Measurements from ENCODE around the gene SLC2A1. TPM values are rescaled to one million over a fixed set of nuclear protein-coding genes. Genes with fewer than 3 reads are reported as not detected.

The SLC2A1 gene
- total and polyA plus RNA-seq, 2 of the 13 experiments (the other 11 are each of a cell fraction or from before 2014, with no cell fraction given), result 125 to 423 TPM

- Histone ChIP-seq H3K9ac (ENCODE audit: insufficient read depth, low read depth, low read length) (peak overlapping the region; percentile 64), H3K27ac (ENCODE audit: extremely low read length, insufficient read depth, low read length) (peak overlapping the region; percentile 43), H3K4me3 (replicated peaks in 1 of 3; ENCODE audit: insufficient read depth in 1 of 3, low read depth in 2 of 3, low read length in 3 of 3) (peak overlapping the region; percentile 25 to 97 (median 93)), H3K4me1 (ENCODE audit: insufficient read depth, low read length) (peaks cover 48% of the 10 kb centered on the region), H4K20me1 (ENCODE audit: insufficient read depth, low read length) (peaks cover 15% of the 10 kb centered on the region), H3K36me3 (replicated peaks in 1 of 2; ENCODE audit: control insufficient read depth in 1 of 2, insufficient read depth in 2 of 2, low read length in 2 of 2) (peaks cover 3 to 7% of the 10 kb centered on the region in 2 experiments; a peak in 4 of 5 replicates), H3K4me2 (ENCODE audit: low read depth, low read length) (peak overlapping the region; percentile 93), H3K79me2 (ENCODE audit: insufficient read depth, low read length) (peaks cover 46% of the 10 kb centered on the region), H2AFZ (ENCODE audit: low read length) (peak overlapping the region; percentile 23), H3K9me3 (ENCODE audit: low read length) (no peaks in the 10 kb centered on the region), H3K27me3 (ENCODE audit: control insufficient read depth in 1 of 2, insufficient read depth in 2 of 2, low read length in 2 of 2) (no peaks in the 10 kb centered on the region; a peak in 1 of 5 replicates)
- BruUV-seq (replicated peaks), result no TSS peak
- POLR2A ChIA-PET, result interaction anchor here (0.5 to 3.4 kb wide), 7 partner anchors 9 to 194 kb away, joined by 3 to 18 read pairs (median 3); partner anchors contain the start of gene C1orf50
- WGBS (ENCODE audit: low lambda C conversion rate), result 19% methylated on average over 6 of the region's 6 CpGs
- in situ Hi-C loops (cut with HindIII; ENCODE audit: extremely low pct_ligation_motif_present, low pct_unique_long_range_greater_than_20kb) (no loop called here), intact Hi-C loops (cut with micrococcal nuclease; ENCODE audit: unreplicated experiment) (no loop called here)
- no peak for ATAC-seq
- CTCF ChIA-PET (ENCODE audit: low intra/inter-chr PET ratio, low total read pairs), result no interaction called here
- DNase-seq (ENCODE audit: low spot score), result peak; percentile 63
- no peak for FAIRE-seq
- TF ChIP-seq KLF11 (CRISPR knock-in tag; IDR thresholded peaks at IDR 0.05) (no peak), TCF7L2 (IDR thresholded peaks at IDR 0.05; ENCODE audit: low read depth, low read length) (no peak), MIER3 (CRISPR knock-in tag; IDR thresholded peaks at IDR 0.05; ENCODE audit: borderline replicate concordance) (peak; percentile 17; the same call in 1 of the 2 replicates), NR2F6 (IDR thresholded peaks at IDR 0.05) (no peak), NR2F6 (CRISPR knock-in tag; IDR thresholded peaks at IDR 0.05) (0 out of 2 replicates have a peak, but pooled peaks have one; percentile 22), NR0B2 (CRISPR knock-in tag; IDR thresholded peaks at IDR 0.05) (no peak), ZNF142 (CRISPR knock-in tag; IDR thresholded peaks at IDR 0.05) (no peak), ZNF329 (CRISPR knock-in tag; IDR thresholded peaks at IDR 0.05; ENCODE audit: low read depth) (no peak), GATAD2A (CRISPR knock-in tag; IDR thresholded peaks at IDR 0.05) (peak; percentile 11; the same call in 1 of the 2 replicates), SOX5 (CRISPR knock-in tag; IDR thresholded peaks at IDR 0.05; ENCODE audit: borderline replicate concordance) (peak; percentile 92), U2AF2 (IDR thresholded peaks at IDR 0.05; ENCODE audit: low read depth, low read length) (no peak), SOX6 (IDR thresholded peaks at IDR 0.05) (no peak), SOX6 (CRISPR knock-in tag; IDR thresholded peaks at IDR 0.05) (peak; percentile 37; the same call in 1 of the 2 replicates), GTF2F1 (IDR thresholded peaks at IDR 0.05; ENCODE audit: low read length) (no peak), SOX13 (IDR thresholded peaks at IDR 0.05) (peak; percentile 82), SOX13 (CRISPR knock-in tag; conservative IDR thresholded peaks at IDR 0.05 in 1 of 2, IDR thresholded peaks at IDR 0.05 in 1 of 2) (peak in 1 of 2 experiments; percentile 90; a peak in 2 of 4 replicates), BCL3 (CRISPR knock-in tag; IDR thresholded peaks at IDR 0.05) (0 out of 2 replicates have a peak, but pooled peaks have one; percentile 33), ZNF460 (CRISPR knock-in tag; IDR thresholded peaks at IDR 0.05; ENCODE audit: borderline replicate concordance) (no peak), TGIF2 (CRISPR knock-in tag; IDR thresholded peaks at IDR 0.05) (0 out of 2 replicates have a peak, but pooled peaks have one; percentile 27)
These were observed 2.8 kb upstream of the SLC2A1 start for GRCh38 chr1:42961312-42962091.
